ENCODE data around the gene THSD7B.

GRCh38 chr2:136766073-136766404 is 694 bp downstream of the THSD7B start:
- TF ChIP-seq, protein P1, sequence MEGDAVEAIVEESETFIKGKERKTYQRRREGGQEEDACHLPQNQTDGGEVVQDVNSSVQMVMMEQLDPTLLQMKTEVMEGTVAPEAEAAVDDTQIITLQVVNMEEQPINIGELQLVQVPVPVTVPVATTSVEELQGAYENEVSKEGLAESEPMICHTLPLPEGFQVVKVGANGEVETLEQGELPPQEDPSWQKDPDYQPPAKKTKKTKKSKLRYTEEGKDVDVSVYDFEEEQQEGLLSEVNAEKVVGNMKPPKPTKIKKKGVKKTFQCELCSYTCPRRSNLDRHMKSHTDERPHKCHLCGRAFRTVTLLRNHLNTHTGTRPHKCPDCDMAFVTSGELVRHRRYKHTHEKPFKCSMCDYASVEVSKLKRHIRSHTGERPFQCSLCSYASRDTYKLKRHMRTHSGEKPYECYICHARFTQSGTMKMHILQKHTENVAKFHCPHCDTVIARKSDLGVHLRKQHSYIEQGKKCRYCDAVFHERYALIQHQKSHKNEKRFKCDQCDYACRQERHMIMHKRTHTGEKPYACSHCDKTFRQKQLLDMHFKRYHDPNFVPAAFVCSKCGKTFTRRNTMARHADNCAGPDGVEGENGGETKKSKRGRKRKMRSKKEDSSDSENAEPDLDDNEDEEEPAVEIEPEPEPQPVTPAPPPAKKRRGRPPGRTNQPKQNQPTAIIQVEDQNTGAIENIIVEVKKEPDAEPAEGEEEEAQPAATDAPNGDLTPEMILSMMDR (IDR thresholded peaks at IDR 0.05): no peak
- no peak for TF ChIP-seq SMC3 (IDR thresholded peaks at IDR 0.05)
- TF ChIP-seq POLR2AphosphoS2 (conservative IDR thresholded peaks at IDR 0.05; ENCODE audit: low read length): no peak
- TF ChIP-seq MYC (IDR thresholded peaks at IDR 0.05; ENCODE audit: borderline replicate concordance, low read length): no peak
- TF ChIP-seq PHF8 (IDR thresholded peaks at IDR 0.05; ENCODE audit: borderline replicate concordance, low read depth): no peak
- TF ChIP-seq CHD2 (IDR thresholded peaks at IDR 0.05; ENCODE audit: low read length, partially characterized antibody): no peak
- TF ChIP-seq BCL3 (IDR thresholded peaks at IDR 0.05): no peak
- TF ChIP-seq ZFP36 (IDR thresholded peaks at IDR 0.05; ENCODE audit: borderline replicate concordance, partially characterized antibody): no peak
- no peak for TF ChIP-seq HOXA7 (CRISPR knock-in tag; IDR thresholded peaks at IDR 0.05)
- no peak for TF ChIP-seq HEYL (CRISPR knock-in tag; IDR thresholded peaks at IDR 0.05)
- no peak for TF ChIP-seq TP53 (CRISPR knock-in tag; IDR thresholded peaks at IDR 0.05)
- TF ChIP-seq, protein P2, sequence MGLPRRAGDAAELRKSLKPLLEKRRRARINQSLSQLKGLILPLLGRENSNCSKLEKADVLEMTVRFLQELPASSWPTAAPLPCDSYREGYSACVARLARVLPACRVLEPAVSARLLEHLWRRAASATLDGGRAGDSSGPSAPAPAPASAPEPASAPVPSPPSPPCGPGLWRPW (IDR thresholded peaks at IDR 0.05): no peak
